NCI-H1105 (cell line): ENCODE data around the gene DNAJC15.

ENCODE experiments used
- DNase-seq: peaks from one replicate; lab custom pipeline; 2025; lab: John Stamatoyannopoulos, UW

Gene DNAJC15

GRCh38 chr13:43154839-43155238, 131.5 kb downstream of the DNAJC15 start:
- DNase-seq, result no peak

- DNase-seq, result no peak
Measured at GRCh38 chr13:43156916-43157315, 133.5 kb downstream of the DNAJC15 start.

GRCh38 chr13:43157796-43158195, 134.4 kb downstream of the DNAJC15 start:
- DNase-seq, result no peak

GRCh38 chr13:43158516-43158915, 135.1 kb downstream of the DNAJC15 start:
- DNase-seq, result no peak

GRCh38 chr13:43159026-43159461, 135.7 kb downstream of the DNAJC15 start:
- no peak for DNase-seq
